Endodermal cell (in vitro differentiated cells): Measurements from ENCODE around the gene GTSF1L. TPM values are rescaled to one million over a fixed set of nuclear protein-coding genes. Genes with fewer than 3 reads are reported as not detected.
A peak's percentile ranks its signal among the peaks of the same experiment; 100 is the strongest.
"Not testable (repeated sequence)": the region's sequence is repeated elsewhere in the genome, so short reads cannot be mapped to it uniquely, and the experiment has no call there.

Experiments
- DNase-seq: peaks from one replicate; pipeline ENCODE4 v3.0.0-alpha.2; 2017
- H3K27ac ChIP-seq: 2 replicates; pipeline ENCODE4 v1.5.1; 2013; ENCODE audit warnings: mild to moderate bottlenecking, low read depth, low read length, moderate library complexity
- H3K27me3 ChIP-seq: 2 replicates; pipeline ENCODE4 v1.6.1; 2013; ENCODE audit warnings: mild to moderate bottlenecking, low read length, moderate library complexity; ENCODE audit not compliant: insufficient read depth, control insufficient read depth, poor library complexity, severe bottlenecking
- H3K36me3 ChIP-seq: 2 replicates; pipeline ENCODE4 v1.7.0; 2013; ENCODE audit warnings: mild to moderate bottlenecking, low read length, moderate library complexity; ENCODE audit not compliant: control insufficient read depth, insufficient read depth
- H3K4me1 ChIP-seq: one replicate; pipeline ENCODE4 v1.7.0; 2013; ENCODE audit warnings: low read length; ENCODE audit not compliant: control insufficient read depth, insufficient read depth
- H3K4me3 ChIP-seq: 2 replicates; pipeline ENCODE4 v1.5.1; 2013; ENCODE audit warnings: mild to moderate bottlenecking, low read length, moderate library complexity
- H3K9ac ChIP-seq: 2 replicates; pipeline ENCODE4 v1.6.1; 2013; ENCODE audit warnings: mild to moderate bottlenecking, low read length, moderate library complexity; ENCODE audit not compliant: poor library complexity, severe bottlenecking; ENCODE audit errors: extremely low read depth
- H3K9me3 ChIP-seq: 2 replicates; pipeline ENCODE4 v1.6.1; 2013; ENCODE audit warnings: mild to moderate bottlenecking, low read length, moderate library complexity; ENCODE audit not compliant: control insufficient read depth
- H3K27ac Mint-ChIP-seq: 2 replicates; pipeline ENCODE4 v1.8.0; 2020; ENCODE audit warnings: mixed read lengths
- H3K27me3 Mint-ChIP-seq: 2 replicates; pipeline ENCODE4 v1.8.0; 2021; ENCODE audit warnings: mild to moderate bottlenecking, mixed read lengths; ENCODE audit not compliant: insufficient read depth
- H3K36me3 Mint-ChIP-seq: 2 replicates; pipeline ENCODE4 v1.8.0; 2020; ENCODE audit warnings: low read depth, mixed read lengths
- H3K4me1 Mint-ChIP-seq: 2 replicates; pipeline ENCODE4 v1.8.0; 2020; ENCODE audit warnings: mixed read lengths
- H3K4me3 Mint-ChIP-seq: 2 replicates; pipeline ENCODE4 v1.8.0; 2020; ENCODE audit warnings: mild to moderate bottlenecking, moderate library complexity, mixed read lengths
- H3K9me3 Mint-ChIP-seq: 2 replicates; pipeline ENCODE4 v1.8.0; 2020; ENCODE audit warnings: mild to moderate bottlenecking, mixed read lengths
- WGBS, 2 experiments: methylation state at CpG; one replicate each; pipeline versions ENCODE4 v1.1.5 to v1.1.7; 2013; ENCODE audit warnings: missing lambda C conversion rate in 2 of 2, mixed read lengths in 1 of 2; ENCODE audit not compliant: insufficient coverage in 1 of 2, insufficient read length in 1 of 2; 5-methylcytosine and 5-hydroxymethylcytosine counted together
- total RNA-seq, 2 donors: library from RNA; stranded (reverse); fragmentation: NEBNext Ultra II Directional in 1 of 2; extraction: Animal tissue kit (Norgen Biotek cat#: 25700) in 1 of 2; gene quantifications; 2 replicates in 1 of 2; 3 replicates in 1 of 2; pipeline ENCODE4 v1.2.1, GENCODE V29; 2021
- TF ChIP-seq, protein P1 (sequence below): fragments of 200-600 bp; sonication (generic); conservative IDR thresholded peaks from 2 replicates; pipeline ENCODE4 v1.5.0; 2021; ENCODE audit warnings: antibody characterized with exemption, mild to moderate bottlenecking

Gene GTSF1L
- total RNA-seq, 2 donors from 2014 or later = not detected

DNA sequence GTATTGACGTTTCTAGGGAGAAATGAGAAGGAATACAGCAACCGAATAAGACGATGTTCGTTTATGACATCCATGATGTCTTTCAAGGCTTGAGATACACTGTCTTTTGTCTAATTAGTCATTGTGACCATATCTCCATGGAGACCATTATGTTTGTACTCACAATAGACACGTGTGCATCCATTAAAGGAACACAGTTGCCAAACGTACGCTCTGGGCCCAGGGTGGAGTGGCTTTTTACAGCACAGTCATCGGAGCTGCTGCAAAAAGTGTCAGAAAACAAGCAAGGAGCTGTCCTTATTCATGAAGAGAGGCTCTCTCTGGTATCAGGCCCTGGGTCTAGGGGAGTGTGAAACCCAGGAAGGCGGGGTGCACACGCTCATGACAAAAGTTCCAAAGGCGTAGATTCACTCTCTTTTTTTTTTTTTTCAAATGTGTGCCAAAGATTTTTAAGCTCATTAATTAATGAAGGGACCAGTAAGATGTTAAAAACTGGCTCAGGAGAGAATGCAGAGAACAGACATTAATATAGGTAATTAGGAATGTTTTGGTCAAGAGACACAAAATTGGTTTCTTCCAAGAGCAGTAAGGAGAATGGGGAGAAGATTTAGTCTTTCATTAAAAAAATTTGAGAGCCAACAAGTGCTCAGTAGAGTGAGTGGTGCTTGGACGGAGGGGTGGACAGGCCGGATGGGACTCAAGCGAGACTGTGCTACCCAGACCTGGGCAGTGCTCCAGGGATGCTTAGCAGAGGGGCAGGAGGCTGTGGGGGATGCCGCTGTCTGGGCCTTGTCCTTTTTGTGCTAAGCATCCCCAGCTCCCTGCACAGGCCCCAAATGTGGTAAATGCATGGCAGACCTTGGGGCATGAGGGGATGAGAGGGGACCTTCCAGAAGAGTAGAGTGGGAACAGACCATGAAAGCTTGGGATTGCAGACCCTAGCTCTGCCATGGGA lies 34.9 kb upstream of the GTSF1L start:
- no peaks in the 10 kb centered on the region for H3K27me3 ChIP-seq
- no peaks in the 10 kb centered on the region for H3K27me3 Mint-ChIP-seq
- H3K27ac ChIP-seq = peak overlapping the region; percentile 38
- no peaks in the 10 kb centered on the region for H3K36me3 ChIP-seq
- no peak overlapping the region for H3K9ac ChIP-seq
- no peaks in the 10 kb centered on the region for H3K9me3 Mint-ChIP-seq
- no peaks in the 10 kb centered on the region for H3K4me1 ChIP-seq
- no peak overlapping the region for H3K4me3 Mint-ChIP-seq
- 90 to 92% methylated on average over 13 to 15 of the region's 15 CpGs for WGBS, 2 experiments
- no peak for DNase-seq
- no peak overlapping the region for H3K4me3 ChIP-seq
- H3K27ac Mint-ChIP-seq = no peak overlapping the region
- no peaks in the 10 kb centered on the region for H3K9me3 ChIP-seq
- TF ChIP-seq, protein P1, sequence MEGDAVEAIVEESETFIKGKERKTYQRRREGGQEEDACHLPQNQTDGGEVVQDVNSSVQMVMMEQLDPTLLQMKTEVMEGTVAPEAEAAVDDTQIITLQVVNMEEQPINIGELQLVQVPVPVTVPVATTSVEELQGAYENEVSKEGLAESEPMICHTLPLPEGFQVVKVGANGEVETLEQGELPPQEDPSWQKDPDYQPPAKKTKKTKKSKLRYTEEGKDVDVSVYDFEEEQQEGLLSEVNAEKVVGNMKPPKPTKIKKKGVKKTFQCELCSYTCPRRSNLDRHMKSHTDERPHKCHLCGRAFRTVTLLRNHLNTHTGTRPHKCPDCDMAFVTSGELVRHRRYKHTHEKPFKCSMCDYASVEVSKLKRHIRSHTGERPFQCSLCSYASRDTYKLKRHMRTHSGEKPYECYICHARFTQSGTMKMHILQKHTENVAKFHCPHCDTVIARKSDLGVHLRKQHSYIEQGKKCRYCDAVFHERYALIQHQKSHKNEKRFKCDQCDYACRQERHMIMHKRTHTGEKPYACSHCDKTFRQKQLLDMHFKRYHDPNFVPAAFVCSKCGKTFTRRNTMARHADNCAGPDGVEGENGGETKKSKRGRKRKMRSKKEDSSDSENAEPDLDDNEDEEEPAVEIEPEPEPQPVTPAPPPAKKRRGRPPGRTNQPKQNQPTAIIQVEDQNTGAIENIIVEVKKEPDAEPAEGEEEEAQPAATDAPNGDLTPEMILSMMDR = no peak
- peaks cover 2% of the 10 kb centered on the region for H3K4me1 Mint-ChIP-seq
- H3K36me3 Mint-ChIP-seq = no peaks in the 10 kb centered on the region

- H3K36me3 Mint-ChIP-seq, H3K4me1 ChIP-seq, H3K27ac ChIP-seq, H3K27ac Mint-ChIP-seq, DNase-seq, H3K4me1 Mint-ChIP-seq, H3K9me3 ChIP-seq, H3K36me3 ChIP-seq, H3K4me3 ChIP-seq, H3K9me3 Mint-ChIP-seq, H3K4me3 Mint-ChIP-seq, H3K9ac ChIP-seq, H3K27me3 Mint-ChIP-seq, H3K27me3 ChIP-seq: not testable (repeated sequence)
- 98% methylated on average over 4 to 6 of the region's 6 CpGs for WGBS, 2 experiments
Measured at GRCh38 chr20:43757888-43758287, 31.1 kb upstream of the GTSF1L start.

GRCh38 chr20:43755851-43756250 lies 29.0 kb upstream of the GTSF1L start:
- H3K27ac Mint-ChIP-seq = no peak overlapping the region
- H3K9ac ChIP-seq = no peak overlapping the region
- H3K36me3 Mint-ChIP-seq = peaks cover 2% of the 10 kb centered on the region
- no peak for DNase-seq
- no peaks in the 10 kb centered on the region for H3K4me1 ChIP-seq
- WGBS, 2 experiments = 89 to 94% methylated on average over 8 of the region's 8 CpGs
- H3K4me3 ChIP-seq = no peak overlapping the region
- TF ChIP-seq, protein P1 = no peak
- H3K4me3 Mint-ChIP-seq = no peak overlapping the region
- H3K4me1 Mint-ChIP-seq = peaks cover 6% of the 10 kb centered on the region
- no peak overlapping the region for H3K27ac ChIP-seq
- no peaks in the 10 kb centered on the region for H3K9me3 ChIP-seq
- H3K9me3 Mint-ChIP-seq = peaks cover 2% of the 10 kb centered on the region
- no peaks in the 10 kb centered on the region for H3K27me3 Mint-ChIP-seq
- H3K36me3 ChIP-seq = no peaks in the 10 kb centered on the region
- H3K27me3 ChIP-seq = no peaks in the 10 kb centered on the region
